Fibroblast of lung (primary cell): Measurements from ENCODE around the gene PRRC2A. TPM values are rescaled to one million over a fixed set of nuclear protein-coding genes. Genes with fewer than 3 reads are reported as not detected.

Source experiments
- DNase-seq, 2 donors: peaks; one replicate each; pipeline versions ENCODE4 v3.0.0 to v3.0.0-alpha.2; 2010; ENCODE audit warnings: low read depth in 2 of 2
- H2AFZ ChIP-seq: 2 replicates; pipeline ENCODE4 v1.5.1; 2012; ENCODE audit warnings: low read length, control low read depth, inconsistent platforms
- H3K27ac ChIP-seq: 2 replicates; pipeline ENCODE4 v1.5.1; 2011; ENCODE audit warnings: low read length, control low read depth; ENCODE audit not compliant: insufficient read depth
- H3K27me3 ChIP-seq: 2 replicates; pipeline ENCODE4 v1.5.1; 2011; ENCODE audit warnings: mild to moderate bottlenecking, low read length; ENCODE audit not compliant: control insufficient read depth, insufficient read depth
- H3K36me3 ChIP-seq: 2 replicates; pipeline ENCODE4 v1.5.1; 2011; ENCODE audit warnings: low read length; ENCODE audit not compliant: control insufficient read depth, insufficient read depth
- H3K4me1 ChIP-seq: 2 replicates; pipeline ENCODE4 v1.5.1; 2011; ENCODE audit warnings: low read length; ENCODE audit not compliant: control insufficient read depth, insufficient read depth; ENCODE audit errors: extremely low read depth
- H3K4me2 ChIP-seq: 2 replicates; pipeline ENCODE4 v1.5.1; 2011; ENCODE audit warnings: low read length, control low read depth; ENCODE audit not compliant: insufficient read depth; ENCODE audit errors: extremely low read depth
- H3K4me3 ChIP-seq, 4 experiments: fragments of 200-600 bp in 1 of 4; sonication (generic) in 1 of 4; replicated peaks in 1 of 4; 2 replicates each; pipeline ENCODE4 v1.5.1; 2011 to 2016; ENCODE audit warnings: low read length in 4 of 4, low read depth in 3 of 4, mild to moderate bottlenecking in 3 of 4, control low read depth in 2 of 4, inconsistent platforms in 1 of 4, mixed read lengths in 1 of 4; ENCODE audit not compliant: insufficient read depth in 1 of 4; ENCODE audit errors: control extremely low read depth in 1 of 4
- H3K79me2 ChIP-seq: 2 replicates; pipeline ENCODE4 v1.5.1; 2012; ENCODE audit warnings: mild to moderate bottlenecking, low read length, inconsistent platforms; ENCODE audit not compliant: control insufficient read depth, insufficient read depth
- H3K9ac ChIP-seq: 2 replicates; pipeline ENCODE4 v1.5.1; 2011; ENCODE audit warnings: mild to moderate bottlenecking, low read length, control low read depth; ENCODE audit not compliant: insufficient read depth
- H3K9me3 ChIP-seq: 2 replicates; pipeline ENCODE4 v1.5.1; 2012; ENCODE audit warnings: low read depth, low read length; ENCODE audit not compliant: control insufficient read depth, insufficient read depth
- H4K20me1 ChIP-seq: 2 replicates; pipeline ENCODE4 v1.5.1; 2011; ENCODE audit warnings: low read length; ENCODE audit not compliant: control insufficient read depth, insufficient read depth; ENCODE audit errors: extremely low read depth
- CTCF ChIP-seq, 2 donors: IDR thresholded peaks in 1 of 2; conservative IDR thresholded peaks in 1 of 2; 1 replicate in 1 of 2; 2 replicates in 1 of 2; pipeline ENCODE4 v1.5.1; 2011 to 2012; ENCODE audit warnings: low read length in 2 of 2, control low read depth in 1 of 2, inconsistent platforms in 1 of 2, low read depth in 1 of 2, mild to moderate bottlenecking in 1 of 2
- EZH2 ChIP-seq: IDR thresholded peaks from 2 replicates; pipeline ENCODE4 v1.5.1; 2012; ENCODE audit warnings: low read length, control low read depth, mild to moderate bottlenecking; ENCODE audit errors: missing control alignments
- polyA plus RNA-seq, 2 donors: library from polyadenylated mRNA; depleted of rRNA in 1 of 2; stranded (reverse) in 1 of 2; unstranded in 1 of 2; fragments of >200 nt; gene quantifications; 2 replicates each; pipeline ENCODE4 v1.2.1, GENCODE V29; 2011 to 2012; ENCODE audit warnings: missing spikeins in 1 of 2
- total RNA-seq: library from RNA; depleted of rRNA; stranded (reverse); fragments of >200 nt; gene quantifications from 2 replicates; pipeline ENCODE4 v1.2.1, GENCODE V29; 2014

PRRC2A gene
- total and polyA plus RNA-seq, 2 donors (not counting 1 experiment from before 2014, with no cell fraction given): 26.9 to 46.6 TPM

- Histone ChIP-seq H3K9me3 (no peaks in the 10 kb centered on the region), H3K36me3 (peaks cover 67% of the 10 kb centered on the region), H3K4me1 (peaks cover 2% of the 10 kb centered on the region), H3K4me2 (no peak overlapping the region), H3K4me3 (no peak overlapping the region), H3K79me2 (peaks cover 19% of the 10 kb centered on the region), H3K27ac (no peak overlapping the region), H4K20me1 (no peaks in the 10 kb centered on the region), H2AFZ (no peak overlapping the region), H3K27me3 (no peaks in the 10 kb centered on the region), H3K9ac (no peak overlapping the region)
- no peak for DNase-seq
- TF ChIP-seq EZH2 (no peak), CTCF (conservative IDR thresholded peaks at IDR 0.05 in 1 of 2, IDR thresholded peaks at IDR 0.05 in 1 of 2; ENCODE audit: low read depth in 1 of 2, low read length in 2 of 2) (no peak)
Measured at GRCh38 chr6:31631681-31632278, 11.3 kb downstream of the PRRC2A start.

GRCh38 chr6:31632279-31632946, 11.9 kb downstream of the PRRC2A start:
- H3K79me2 ChIP-seq: peaks cover 18% of the 10 kb centered on the region
- H3K4me2 ChIP-seq: no peak overlapping the region
- peaks cover 67% of the 10 kb centered on the region for H3K36me3 ChIP-seq
- H3K4me1 ChIP-seq: peaks cover 2% of the 10 kb centered on the region
- no peak overlapping the region for H3K27ac ChIP-seq
- no peaks in the 10 kb centered on the region for H3K27me3 ChIP-seq
- TF ChIP-seq EZH2 (no peak), CTCF (conservative IDR thresholded peaks at IDR 0.05 in 1 of 2, IDR thresholded peaks at IDR 0.05 in 1 of 2; ENCODE audit: low read depth in 1 of 2, low read length in 2 of 2) (no peak)
- no peak overlapping the region for H2AFZ ChIP-seq
- H3K9me3 ChIP-seq: no peaks in the 10 kb centered on the region
- H3K4me3 ChIP-seq: no peak overlapping the region
- DNase-seq: no peak
- no peaks in the 10 kb centered on the region for H4K20me1 ChIP-seq
- H3K9ac ChIP-seq: no peak overlapping the region

- Histone ChIP-seq H3K27ac (no peak overlapping the region), H3K27me3 (no peaks in the 10 kb centered on the region), H3K79me2 (peaks cover 11% of the 10 kb centered on the region), H4K20me1 (no peaks in the 10 kb centered on the region), H3K4me3 (no peak overlapping the region), H3K36me3 (peaks cover 59% of the 10 kb centered on the region), H3K4me2 (no peak overlapping the region), H2AFZ (no peak overlapping the region), H3K4me1 (peaks cover 2% of the 10 kb centered on the region), H3K9ac (no peak overlapping the region), H3K9me3 (no peaks in the 10 kb centered on the region)
- no peak for DNase-seq
- TF ChIP-seq EZH2 (no peak), CTCF (conservative IDR thresholded peaks at IDR 0.05 in 1 of 2, IDR thresholded peaks at IDR 0.05 in 1 of 2; ENCODE audit: low read depth in 1 of 2, low read length in 2 of 2) (no peak)
Measured at GRCh38 chr6:31633447-31633846, 12.9 kb downstream of the PRRC2A start.
